Renal cortex interstitium (tissue), 11 donors: ENCODE results near the gene C6orf132. TPM values are rescaled to one million over a fixed set of nuclear protein-coding genes. Genes with fewer than 3 reads are reported as not detected.
"Not testable (repeated sequence)": the region's sequence is repeated elsewhere in the genome, so short reads cannot be mapped to it uniquely, and the experiment has no call there.

Source experiments
- DNase-seq, 11 donors: peaks; one replicate each; pipeline ENCODE4 v3.0.0-alpha.2; 2013; ENCODE audit warnings: low read depth in 9 of 11, low spot score in 4 of 11; ENCODE audit errors: extremely low read depth in 1 of 11
- polyA plus RNA-seq, 3 donors: library from polyadenylated mRNA; unstranded; fragments of 120-200 nt; gene quantifications; one replicate each; pipeline ENCODE4 v1.2.1, GENCODE V29; 2013; ENCODE audit not compliant: insufficient read length in 3 of 3

C6orf132 gene
- polyA plus RNA-seq, 3 donors = 4.3 to 5.5 (median 5.2) TPM

DNA sequence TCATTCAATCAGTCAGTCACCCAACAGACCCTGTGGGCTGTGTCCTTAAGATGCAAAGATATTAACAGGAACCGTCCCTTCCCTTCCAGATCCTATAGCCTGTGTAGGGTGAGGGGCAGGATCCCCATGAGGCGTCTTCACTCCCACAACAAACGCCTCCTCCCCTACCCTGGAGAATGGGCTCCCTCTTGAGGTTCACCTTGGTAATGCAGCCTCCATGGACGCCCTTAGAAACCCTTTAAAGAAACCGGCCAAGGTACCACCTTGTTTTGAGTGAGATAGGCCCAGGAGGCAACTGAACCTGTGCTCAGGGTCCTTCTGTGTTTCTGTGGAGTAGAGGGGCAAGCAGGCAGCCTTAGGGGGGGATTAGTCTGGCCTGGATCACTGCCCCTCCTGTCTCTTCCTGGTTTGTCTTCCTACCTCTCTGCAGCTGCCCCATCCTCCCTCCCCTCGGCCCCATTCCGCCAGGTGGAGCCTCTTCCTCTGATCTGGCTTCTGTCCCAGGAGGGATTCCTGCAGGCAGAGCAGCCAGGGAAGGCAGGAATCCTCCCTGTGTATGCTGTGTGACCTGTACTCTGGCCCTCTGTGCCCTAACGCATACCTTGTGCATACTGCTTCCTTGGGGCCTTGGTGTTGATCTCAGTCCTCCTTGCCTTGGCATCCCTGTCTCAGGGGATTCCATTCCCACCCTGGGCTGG is 24.2 kb upstream of the C6orf132 start:
- DNase-seq = peak in 6 of 11 donors; percentile 37 to 75 (median 66)

DNA sequence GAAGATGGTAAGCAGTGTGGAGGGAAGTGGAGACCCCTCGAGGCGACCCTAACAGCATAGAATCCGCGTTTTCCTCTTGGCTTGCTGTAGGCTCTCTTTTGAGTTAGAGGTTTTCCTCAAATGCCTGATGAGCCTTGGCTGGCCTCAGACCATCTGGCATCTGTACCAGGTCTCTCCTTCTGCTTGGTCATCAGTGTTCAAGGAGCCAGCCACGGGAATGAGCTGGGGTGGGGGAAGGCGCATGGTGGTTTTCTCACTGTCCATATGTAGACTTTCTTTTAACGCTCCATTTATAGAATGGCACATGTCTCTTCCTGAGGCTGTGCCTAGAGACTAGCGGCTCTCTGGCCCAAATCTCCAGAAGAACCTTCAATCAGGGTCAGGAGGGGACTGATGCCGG is 22.6 kb upstream of the C6orf132 start:
- no peak for DNase-seq

DNA sequence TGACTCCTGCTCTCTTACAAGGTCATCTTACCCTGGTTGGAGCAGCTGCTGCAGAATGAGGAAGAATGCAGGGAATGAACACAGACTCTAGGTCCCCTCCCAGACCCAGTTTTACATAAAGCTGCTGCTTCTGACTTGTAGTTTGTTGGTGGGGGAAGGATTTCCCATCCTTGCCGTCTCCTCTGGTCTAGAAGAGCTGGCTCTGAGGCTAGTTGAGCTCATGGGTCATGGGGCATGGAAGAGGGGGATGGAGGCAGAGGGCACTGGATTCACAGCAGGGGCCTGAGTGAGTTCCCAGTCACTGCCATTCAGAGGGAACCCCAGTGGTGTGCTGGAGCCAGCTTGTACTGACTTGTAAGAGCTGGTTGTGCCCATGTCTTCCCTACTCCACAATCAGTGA is 21.6 kb upstream of the C6orf132 start:
- peak in 2 of 11 donors; percentile 56 to 68 for DNase-seq

DNA sequence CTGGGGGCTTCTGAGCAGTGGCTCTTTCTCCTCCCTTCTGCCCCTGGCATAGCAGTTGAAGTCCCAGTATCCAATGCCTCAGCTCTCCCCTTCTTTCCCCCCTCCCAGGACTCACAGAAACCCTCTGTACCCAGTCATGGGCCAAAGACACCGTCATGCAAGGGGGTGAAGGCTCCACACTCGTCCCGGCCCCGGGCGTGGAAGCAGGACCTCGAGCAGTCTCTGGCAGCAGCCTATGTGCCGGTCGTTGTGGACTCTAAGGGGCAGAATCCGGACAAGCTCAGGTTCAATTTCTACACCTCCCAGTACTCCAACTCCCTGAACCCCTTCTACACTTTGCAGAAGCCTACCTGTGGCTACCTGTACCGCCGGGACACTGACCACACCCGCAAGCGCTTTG is 20.4 kb upstream of the C6orf132 start:
- no peak for DNase-seq

DNA sequence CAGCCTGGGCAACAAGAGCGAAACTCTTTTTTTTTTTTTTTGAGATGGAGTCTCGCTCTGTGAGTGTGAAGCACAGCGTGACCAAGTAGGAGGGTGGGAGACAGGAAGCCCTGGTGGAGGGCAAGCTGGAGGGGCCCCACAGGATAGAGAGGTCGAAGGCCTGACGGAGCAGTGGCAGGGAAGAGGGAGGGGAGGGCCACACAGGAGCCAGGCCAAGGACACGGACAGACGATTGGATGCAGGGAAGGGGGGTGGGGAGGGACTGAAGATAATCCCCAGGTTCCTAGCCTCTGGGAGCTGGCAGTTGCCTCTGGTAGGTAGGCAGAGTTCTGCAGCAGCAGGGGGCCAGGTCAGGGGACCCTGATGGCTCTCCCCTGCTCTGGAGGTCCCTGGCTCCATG is 20.0 kb upstream of the C6orf132 start:
- DNase-seq = no peak

DNA sequence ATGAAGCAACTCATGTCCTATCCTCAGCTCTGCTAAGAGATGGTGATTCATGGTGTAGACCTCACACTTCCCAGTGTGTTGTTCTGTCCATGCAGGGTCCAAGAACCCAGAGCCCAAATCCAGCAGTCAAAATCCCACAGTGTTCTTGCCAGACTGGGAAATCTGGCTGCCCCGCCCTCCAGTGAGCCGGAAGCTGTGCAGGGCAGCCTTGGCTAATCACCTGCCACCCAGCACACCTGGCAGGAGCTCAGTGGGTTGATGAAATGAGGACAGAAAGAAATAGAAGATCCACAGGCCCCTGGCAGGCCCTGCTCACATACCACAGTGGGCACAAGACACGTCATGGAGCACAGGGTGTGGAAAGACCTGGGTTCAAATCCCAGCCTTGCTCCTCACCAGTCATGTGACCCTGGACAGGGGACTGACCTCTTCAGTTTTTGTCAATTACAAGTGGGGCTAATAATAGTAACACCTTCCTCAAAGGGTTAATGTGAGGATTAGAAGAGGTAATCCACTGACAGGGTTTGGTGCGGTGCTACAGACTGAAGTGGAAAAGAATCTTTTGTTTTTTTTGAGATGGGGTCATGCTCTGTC is 17.1 kb upstream of the C6orf132 start:
- DNase-seq = no peak

DNA sequence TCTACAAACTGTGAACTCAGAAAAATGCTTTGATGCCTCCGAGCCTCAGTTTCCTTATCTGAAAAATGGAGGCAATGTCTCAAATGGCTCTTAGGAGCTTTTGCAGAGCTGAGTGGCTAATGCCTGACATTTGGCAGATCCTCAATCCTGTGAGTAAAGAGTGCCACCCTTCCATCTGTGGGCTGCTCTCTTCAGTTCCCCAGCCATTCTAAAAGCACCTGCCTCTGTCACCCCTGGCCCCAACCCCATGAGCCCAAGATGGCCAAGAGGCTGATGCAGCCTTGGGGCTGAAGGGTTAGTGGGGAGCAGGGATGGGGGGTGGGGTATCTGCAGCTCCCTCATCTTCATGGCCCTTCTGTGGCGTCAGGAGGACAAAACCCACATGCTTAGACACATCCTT is 16.2 kb upstream of the C6orf132 start:
- DNase-seq = no peak

DNA sequence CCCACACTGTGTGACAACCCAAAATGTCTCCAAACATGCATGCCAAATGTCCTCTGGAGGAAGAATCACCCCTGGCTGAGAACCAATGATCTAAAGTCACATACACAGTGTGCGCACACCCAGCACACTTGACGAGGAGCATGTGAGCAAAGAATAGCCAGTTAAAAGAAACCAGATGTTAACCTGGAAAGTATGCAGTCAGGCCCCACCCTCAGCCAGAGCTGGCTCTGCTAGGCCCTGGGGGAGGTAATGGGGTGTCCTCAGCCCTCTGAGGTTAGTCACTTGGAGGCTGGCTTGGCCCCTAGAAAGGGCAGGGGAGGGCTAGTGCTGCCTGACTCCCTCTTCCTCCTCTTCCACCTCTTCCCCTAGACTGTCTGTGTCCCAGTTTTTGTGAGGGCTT is 15.6 kb upstream of the C6orf132 start:
- no peak for DNase-seq

DNA sequence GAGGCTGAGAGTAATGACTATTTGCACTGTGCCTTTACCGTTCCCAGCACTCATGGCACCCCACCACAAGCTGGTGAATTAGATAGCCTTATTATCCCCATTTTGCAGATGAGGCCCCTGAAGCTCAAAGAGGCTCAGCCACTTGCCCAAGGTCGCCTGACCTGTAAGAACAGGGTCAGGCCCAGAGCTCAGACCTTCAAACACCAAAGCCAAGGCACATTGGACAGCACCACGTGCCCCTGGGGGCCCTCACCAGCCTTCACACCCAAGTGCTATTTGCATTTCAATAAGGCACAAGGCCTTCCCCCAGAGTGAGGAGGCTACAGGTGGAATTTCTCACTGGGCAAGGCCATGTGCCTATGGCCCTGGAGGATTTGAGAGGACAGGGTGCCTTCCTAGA is 14.2 kb upstream of the C6orf132 start:
- no peak for DNase-seq

DNA sequence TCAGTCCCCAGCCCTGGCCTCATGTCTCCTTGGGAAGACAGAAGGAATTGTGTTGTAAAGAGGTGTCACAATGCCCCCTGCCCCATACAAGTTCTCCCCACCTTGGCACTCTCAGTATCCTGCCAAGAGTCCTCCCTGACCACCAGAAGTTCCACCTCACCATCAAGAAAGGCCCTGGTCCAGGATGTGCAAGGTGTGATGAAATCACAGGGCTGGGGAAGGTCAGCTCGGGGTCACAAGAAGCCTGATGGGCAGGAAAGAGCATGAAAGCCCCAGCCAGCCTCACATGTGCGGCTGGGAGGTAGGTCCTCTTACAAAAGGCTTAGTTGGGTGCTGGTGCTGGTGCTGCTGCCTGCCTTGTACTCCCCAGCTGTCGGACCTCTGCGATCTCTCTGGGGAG is 12.9 kb upstream of the C6orf132 start:
- no peak for DNase-seq

DNA sequence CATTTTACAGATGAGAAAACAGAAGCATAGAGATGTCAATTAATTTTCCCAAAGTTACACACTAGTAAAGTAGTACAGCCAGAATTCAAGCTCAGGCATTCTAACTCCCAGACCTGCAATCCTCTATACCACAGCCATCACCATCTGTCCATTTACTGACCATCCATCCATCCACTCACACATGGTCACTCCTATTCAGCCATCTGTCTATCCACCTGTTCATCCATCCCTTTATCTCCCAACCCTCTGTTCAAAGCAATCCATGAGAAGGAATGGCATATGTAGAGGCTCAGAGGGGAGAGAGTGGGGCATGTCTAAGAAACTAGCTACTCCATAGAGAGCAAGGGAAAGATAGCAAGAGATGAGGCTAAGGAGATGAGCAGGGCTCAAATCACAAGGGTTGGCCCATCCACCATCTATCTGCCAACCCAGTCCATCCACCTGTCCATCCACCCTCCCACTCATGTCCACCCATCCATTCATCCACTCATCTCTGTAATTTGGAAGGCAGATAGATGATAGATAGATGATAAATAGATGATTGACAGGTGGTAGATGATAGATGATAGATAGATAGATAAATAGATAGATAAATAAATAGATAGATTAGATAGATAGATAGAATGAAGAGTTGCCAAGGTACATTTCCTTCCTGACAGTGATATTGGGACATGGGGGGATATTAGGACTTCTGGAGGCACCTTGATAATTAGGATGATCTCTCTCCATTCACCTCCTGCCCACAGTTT is 12.2 kb upstream of the C6orf132 start:
- no peak for DNase-seq

DNA sequence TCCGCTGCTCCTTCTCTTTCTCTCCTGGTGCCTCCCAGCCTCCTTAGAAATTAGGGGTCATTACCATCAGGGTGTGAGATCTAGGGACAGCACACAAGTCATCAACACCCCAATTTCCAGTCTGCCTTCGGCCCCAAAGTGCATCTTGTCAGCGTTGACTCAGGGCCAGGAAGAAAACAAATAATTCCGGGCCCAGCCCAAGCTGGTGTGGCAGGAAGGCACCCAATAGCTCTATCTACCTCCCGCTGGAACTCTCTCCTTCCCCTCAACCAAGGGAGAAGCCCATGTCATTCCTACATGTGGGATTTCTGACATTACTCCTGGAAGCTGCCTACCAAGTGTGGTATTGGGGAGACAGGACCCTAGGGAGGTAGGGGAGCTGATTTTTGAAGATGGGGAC is 11.5 kb upstream of the C6orf132 start:
- no peak for DNase-seq

DNA sequence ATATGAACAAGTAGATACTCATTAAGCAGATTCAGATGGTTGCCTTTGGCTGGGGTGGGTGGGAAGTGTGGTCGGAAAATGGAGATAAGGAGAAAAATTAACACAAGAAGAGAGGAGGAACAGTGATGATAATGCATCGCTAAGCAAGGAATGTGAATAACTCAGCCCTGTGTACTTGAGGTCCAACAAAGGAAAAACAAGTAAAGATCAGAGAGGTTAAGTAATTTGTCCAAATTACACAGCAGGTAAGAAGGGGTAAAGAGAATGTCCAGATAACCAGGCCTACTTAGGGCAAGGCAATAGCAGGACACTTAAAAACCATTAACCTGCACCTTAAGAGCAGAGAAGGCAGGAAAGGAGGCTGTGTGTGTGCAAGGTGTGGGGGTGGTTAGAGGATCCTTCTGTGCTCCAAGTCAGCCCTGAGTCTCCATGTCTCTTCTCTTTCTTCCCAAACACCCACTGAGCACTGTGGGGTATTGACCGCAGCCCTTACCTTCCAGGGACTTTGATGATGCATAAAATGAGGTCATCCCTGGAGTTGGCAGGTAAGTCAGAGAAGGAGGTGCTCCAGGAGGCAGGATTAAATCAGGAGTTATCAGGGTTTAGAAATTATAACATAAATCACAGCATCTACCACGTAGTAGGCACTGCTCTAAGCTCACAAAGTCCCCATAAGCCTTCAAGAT is 10.3 kb upstream of the C6orf132 start:
- not testable (repeated sequence) for DNase-seq

DNA sequence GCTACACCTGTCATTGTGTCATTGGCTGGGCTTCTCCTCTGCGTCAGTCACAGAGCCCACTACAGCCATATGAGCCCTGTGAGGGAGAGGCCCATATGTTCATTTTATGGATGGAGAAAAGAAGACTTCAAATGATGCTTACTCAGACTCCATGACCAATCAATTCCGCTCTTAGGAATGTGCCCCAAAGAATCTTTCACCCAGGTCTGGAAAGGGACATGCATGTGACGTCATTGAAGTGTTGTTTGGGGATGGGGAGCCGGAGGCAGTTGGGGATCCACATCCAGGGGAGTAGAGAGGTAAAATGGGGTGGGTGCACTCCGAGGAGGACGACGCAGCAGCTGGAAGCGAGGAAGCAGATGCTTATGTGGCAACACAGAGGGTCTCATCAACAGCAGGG is 9.6 kb upstream of the C6orf132 start:
- DNase-seq = no peak

DNA sequence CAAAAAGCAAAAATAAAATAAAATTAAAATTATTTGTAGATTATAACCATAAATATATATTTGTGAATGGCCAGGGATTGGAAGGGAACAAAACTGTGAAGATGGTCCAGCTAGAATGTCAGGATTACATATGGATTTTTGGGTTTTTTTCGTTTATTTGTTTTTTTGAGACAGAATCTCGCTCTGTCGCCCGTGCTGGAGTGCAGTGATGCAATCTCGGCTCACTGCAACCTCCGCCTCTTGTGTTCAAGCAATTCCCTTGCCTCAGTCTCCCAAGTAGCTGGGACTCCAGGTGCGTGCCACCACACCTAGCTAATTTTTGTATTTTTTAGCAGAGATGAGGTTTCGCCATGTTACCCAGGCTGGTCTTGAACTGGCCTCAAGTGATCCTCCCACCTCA is 7.8 kb upstream of the C6orf132 start:
- DNase-seq = no peak

DNA sequence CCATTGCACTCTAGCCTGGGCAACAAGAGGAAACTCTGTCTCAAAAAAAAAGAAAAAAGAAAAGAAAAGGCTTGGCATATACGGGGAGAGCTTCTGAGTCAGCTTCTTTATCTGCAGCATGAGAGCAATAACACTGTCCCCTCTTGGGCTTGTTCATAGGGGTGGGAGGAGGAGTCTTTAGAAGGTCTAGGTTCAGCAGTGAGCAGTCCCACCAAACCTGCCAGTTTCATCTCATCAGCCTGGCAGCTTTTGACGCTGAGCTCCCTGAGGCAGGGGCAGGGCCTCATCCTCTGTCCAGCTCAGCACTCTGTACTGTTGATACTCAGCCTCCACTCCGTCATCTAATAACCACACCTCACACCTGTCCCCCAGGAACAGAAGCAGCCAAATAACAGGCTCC is 5.6 kb upstream of the C6orf132 start:
- no peak for DNase-seq

DNA sequence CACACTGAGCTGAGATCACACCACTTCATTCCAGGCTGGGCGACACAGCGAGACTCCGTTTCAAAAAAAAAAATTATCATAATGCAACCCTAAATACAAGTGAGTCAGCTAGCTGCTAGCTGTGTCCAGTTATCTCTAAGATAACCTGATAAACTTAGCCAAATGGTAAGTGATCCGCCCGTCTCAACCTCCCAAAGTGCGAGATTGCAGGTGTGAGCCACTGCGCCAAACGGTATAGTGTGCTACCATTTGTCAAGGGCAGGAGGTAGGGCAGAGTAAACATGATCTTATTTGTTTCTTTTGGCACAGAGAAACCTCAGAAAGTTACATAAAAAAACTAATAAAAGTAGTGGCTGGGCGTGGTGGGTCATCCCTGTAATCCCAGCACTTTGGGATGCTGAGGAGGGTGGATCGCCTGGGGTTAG is 4.7 kb upstream of the C6orf132 start:
- no peak for DNase-seq

DNA sequence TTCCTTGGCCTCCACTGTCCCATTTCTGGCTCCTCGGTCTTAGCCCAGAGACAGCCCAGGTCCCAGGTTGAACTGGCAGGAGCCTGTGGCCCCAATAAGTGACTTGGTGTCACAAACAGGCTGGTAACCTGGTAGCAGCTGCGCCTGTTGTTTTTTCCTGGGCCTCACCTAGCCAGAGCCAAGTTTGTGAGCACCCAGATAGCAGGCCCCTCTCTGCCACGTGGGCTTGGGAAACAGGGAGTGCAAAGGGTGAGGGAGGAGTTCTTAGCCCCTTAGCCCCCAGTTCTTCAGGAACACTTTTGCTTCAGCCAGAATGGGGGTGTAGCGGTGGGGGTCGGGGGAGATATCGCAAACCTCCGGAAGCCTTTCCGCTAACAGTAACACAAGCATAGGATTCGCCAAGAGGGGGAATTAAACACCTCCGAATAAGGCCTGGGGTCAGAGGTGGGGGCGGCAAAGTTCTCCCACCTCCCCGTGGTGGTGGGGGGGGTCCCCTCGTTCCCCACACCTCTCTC is 760 bp downstream of the C6orf132 start:
- no peak for DNase-seq

DNA sequence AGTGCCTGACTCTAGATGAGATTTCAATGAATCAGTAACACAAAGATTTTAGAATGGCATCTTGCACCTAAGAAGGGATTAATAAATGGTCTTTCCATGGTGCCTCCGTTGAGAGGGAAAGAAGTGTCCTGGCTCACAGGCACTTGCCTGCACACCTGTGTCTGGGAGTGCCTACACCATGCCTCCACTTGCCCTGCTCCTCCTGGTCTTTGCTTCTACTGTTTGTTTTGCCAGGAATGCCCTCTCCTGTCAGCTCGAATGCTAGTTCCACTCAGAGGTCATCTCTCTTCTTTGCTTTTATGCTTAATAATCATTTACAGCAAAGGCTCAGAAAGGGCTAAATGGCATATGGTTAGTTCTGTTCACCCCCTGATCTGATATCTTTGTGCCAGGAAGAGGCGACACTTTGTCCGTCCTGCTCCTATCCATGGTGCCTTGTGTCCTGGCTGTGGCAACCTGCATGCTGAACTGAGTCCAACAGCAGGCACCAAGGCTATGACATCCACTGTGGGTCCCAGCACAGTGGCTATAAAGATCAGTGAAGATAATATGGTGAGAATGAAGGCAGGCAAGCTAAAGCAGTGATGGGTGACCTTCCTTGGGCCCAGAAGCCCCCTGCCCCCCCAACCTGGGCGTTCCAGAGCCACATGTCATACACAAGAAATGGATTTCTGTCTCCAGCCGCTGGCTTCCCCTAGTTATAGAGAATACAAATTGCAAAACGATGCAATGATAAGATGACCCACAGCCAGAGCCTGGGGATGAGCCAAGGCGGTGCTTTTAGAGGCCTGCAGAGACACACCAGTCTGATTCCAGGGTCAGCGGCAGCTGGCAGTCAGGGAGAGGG is 1.4 kb downstream of the C6orf132 start:
- no peak for DNase-seq
